ENCODE measurements around the gene BMP7. TPM values are rescaled to one million over a fixed set of nuclear protein-coding genes. Genes with fewer than 3 reads are reported as not detected.

BMP7 gene
- total RNA-seq, 3 donors from 2014 or later (not counting 1 experiment from before 2014, with no cell fraction given): not detected

DNA sequence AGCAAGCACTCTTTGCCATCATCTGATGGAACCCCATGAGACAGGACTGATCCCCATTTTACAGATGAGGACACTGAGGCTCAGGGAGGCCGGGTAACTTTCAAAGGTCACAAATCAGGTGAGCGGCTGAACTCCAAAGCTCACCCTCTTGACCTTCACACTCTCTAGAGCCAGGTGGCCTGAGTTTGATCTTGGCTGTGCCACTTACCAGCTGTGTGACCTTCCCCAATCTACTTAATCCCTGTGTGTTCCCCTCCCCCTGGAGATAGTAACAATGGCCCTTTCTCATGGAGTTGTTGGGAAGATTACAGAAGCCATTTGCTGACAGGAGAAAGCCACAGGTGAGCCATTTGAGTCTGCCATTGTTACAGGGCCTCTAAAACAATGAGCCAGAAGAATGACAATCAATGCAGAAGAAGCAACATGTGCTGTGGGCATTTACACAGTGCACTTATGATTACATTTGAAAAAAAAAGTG, 34.5 kb downstream of the BMP7 start:
- TF ChIP-seq CTCF (IDR thresholded peaks at IDR 0.05): no peak
- Histone ChIP-seq H3K4me1 (ENCODE audit: control insufficient read depth, insufficient read depth, low read length) (no peaks in the 10 kb centered on the region), H3K9me3 (ENCODE audit: control insufficient read depth, insufficient read depth, low read length) (no peaks in the 10 kb centered on the region), H3K27me3 (ENCODE audit: control insufficient read depth, insufficient read depth, low read length) (no peaks in the 10 kb centered on the region), H3K36me3 (ENCODE audit: control insufficient read depth, insufficient read depth, low read length) (no peaks in the 10 kb centered on the region), H3K4me3 (ENCODE audit: low read length) (no peak overlapping the region), H3K27ac (ENCODE audit: low read length) (no peak overlapping the region)
- Mint-ChIP-seq H3K36me3 (no peaks in the 10 kb centered on the region), H3K9me3 (no peaks in the 10 kb centered on the region), H3K4me3 (no peak overlapping the region), H3K4me1 (no peaks in the 10 kb centered on the region), H3K27me3 (ENCODE audit: low read depth in 2 of 2) (peaks cover 24 to 45% of the 10 kb centered on the region in 2 donors), H3K27ac (no peak overlapping the region)
- WGBS (ENCODE audit: insufficient coverage): 82% methylated on average over 2 of the region's 2 CpGs
- DNase-seq: no peak
- intact Hi-C loops (cut with micrococcal nuclease): no loop called here
- ATAC-seq: no peak

- Mint-ChIP-seq H3K4me3 (no peak overlapping the region), H3K27me3 (ENCODE audit: low read depth in 2 of 2) (peaks cover 20 to 38% of the 10 kb centered on the region in 2 donors), H3K9me3 (no peaks in the 10 kb centered on the region), H3K36me3 (no peaks in the 10 kb centered on the region), H3K27ac (no peak overlapping the region), H3K4me1 (no peaks in the 10 kb centered on the region)
- DNase-seq (no peak), ATAC-seq (no peak)
- Histone ChIP-seq H3K4me3 (ENCODE audit: low read length) (no peak overlapping the region), H3K27ac (ENCODE audit: low read length) (no peak overlapping the region), H3K36me3 (ENCODE audit: control insufficient read depth, insufficient read depth, low read length) (no peaks in the 10 kb centered on the region), H3K9me3 (ENCODE audit: control insufficient read depth, insufficient read depth, low read length) (no peaks in the 10 kb centered on the region), H3K4me1 (ENCODE audit: control insufficient read depth, insufficient read depth, low read length) (no peaks in the 10 kb centered on the region), H3K27me3 (ENCODE audit: control insufficient read depth, insufficient read depth, low read length) (no peaks in the 10 kb centered on the region)
- no peak for TF ChIP-seq CTCF (IDR thresholded peaks at IDR 0.05)
- 62% methylated on average over 8 of the region's 8 CpGs for WGBS (ENCODE audit: insufficient coverage)
- intact Hi-C loops (cut with micrococcal nuclease): no loop called here
These were observed 35.3 kb downstream of the BMP7 start for GRCh38 chr20:57231161-57231560.

- ATAC-seq: no peak
- H3K4me1 ChIP-seq (ENCODE audit: control insufficient read depth, insufficient read depth, low read length): no peaks in the 10 kb centered on the region
- H3K4me3 ChIP-seq (ENCODE audit: low read length): no peak overlapping the region
- no peak for DNase-seq
- H3K27me3 ChIP-seq (ENCODE audit: control insufficient read depth, insufficient read depth, low read length): no peaks in the 10 kb centered on the region
- no peak overlapping the region for H3K27ac ChIP-seq (ENCODE audit: low read length)
- H3K4me1 Mint-ChIP-seq: no peaks in the 10 kb centered on the region
- H3K9me3 ChIP-seq (ENCODE audit: control insufficient read depth, insufficient read depth, low read length): no peaks in the 10 kb centered on the region
- H3K36me3 Mint-ChIP-seq: no peaks in the 10 kb centered on the region
- H3K36me3 ChIP-seq (ENCODE audit: control insufficient read depth, insufficient read depth, low read length): no peaks in the 10 kb centered on the region
- intact Hi-C loops (cut with micrococcal nuclease): no loop called here
- H3K27ac Mint-ChIP-seq: no peak overlapping the region
- no peaks in the 10 kb centered on the region for H3K9me3 Mint-ChIP-seq
- no peak overlapping the region for H3K4me3 Mint-ChIP-seq
- no peak for TF ChIP-seq CTCF (IDR thresholded peaks at IDR 0.05)
- peaks cover 11 to 29% of the 10 kb centered on the region in 2 donors for H3K27me3 Mint-ChIP-seq (ENCODE audit: low read depth in 2 of 2)
- 74% methylated on average over 8 of the region's 8 CpGs for WGBS (ENCODE audit: insufficient coverage)
These were observed 36.2 kb downstream of the BMP7 start for GRCh38 chr20:57230247-57230646.

DNA sequence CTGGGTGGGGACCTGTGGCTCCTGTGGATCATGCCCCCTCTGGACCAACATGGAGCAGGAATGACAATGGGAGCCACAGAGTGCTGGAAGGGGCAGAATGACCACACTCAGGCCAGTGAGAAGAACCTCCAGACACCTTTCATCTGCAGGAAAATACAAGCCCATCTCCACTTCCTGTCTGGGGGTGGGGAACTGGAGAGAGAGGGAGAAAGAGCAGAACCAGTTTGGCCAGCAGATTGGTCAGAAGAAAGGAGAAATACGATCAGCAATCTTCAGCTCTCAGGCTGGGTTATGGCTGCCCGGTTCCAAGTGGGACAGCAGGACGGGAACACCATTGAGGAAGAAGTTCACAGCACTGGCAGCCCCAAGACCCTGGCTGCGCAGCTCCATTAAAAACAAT, 37.0 kb downstream of the BMP7 start:
- Mint-ChIP-seq H3K36me3 (no peaks in the 10 kb centered on the region), H3K4me3 (no peak overlapping the region), H3K27ac (no peak overlapping the region), H3K4me1 (no peaks in the 10 kb centered on the region), H3K27me3 (ENCODE audit: low read depth in 2 of 2) (peaks cover 4 to 21% of the 10 kb centered on the region in 2 donors), H3K9me3 (no peaks in the 10 kb centered on the region)
- DNase-seq: no peak
- TF ChIP-seq CTCF (IDR thresholded peaks at IDR 0.05): no peak
- no peaks in the 10 kb centered on the region for H3K4me1 ChIP-seq (ENCODE audit: control insufficient read depth, insufficient read depth, low read length)
- intact Hi-C loops (cut with micrococcal nuclease): no loop called here
- H3K27ac ChIP-seq (ENCODE audit: low read length): no peak overlapping the region
- no peaks in the 10 kb centered on the region for H3K27me3 ChIP-seq (ENCODE audit: control insufficient read depth, insufficient read depth, low read length)
- 43% methylated on average over 4 of the region's 4 CpGs for WGBS (ENCODE audit: insufficient coverage)
- ATAC-seq: no peak
- H3K36me3 ChIP-seq (ENCODE audit: control insufficient read depth, insufficient read depth, low read length): no peaks in the 10 kb centered on the region
- no peak overlapping the region for H3K4me3 ChIP-seq (ENCODE audit: low read length)
- H3K9me3 ChIP-seq (ENCODE audit: control insufficient read depth, insufficient read depth, low read length): no peaks in the 10 kb centered on the region

Data from natural killer cell (primary cell).